Germinal center (tissue), 1 donor: ENCODE measurements around the gene C1orf167.

ENCODE experiments used
- DNase-seq: peaks from one replicate; pipeline ENCODE4 v3.0.0; 2012; ENCODE audit warnings: mixed read lengths, low spot score

Gene C1orf167

DNA sequence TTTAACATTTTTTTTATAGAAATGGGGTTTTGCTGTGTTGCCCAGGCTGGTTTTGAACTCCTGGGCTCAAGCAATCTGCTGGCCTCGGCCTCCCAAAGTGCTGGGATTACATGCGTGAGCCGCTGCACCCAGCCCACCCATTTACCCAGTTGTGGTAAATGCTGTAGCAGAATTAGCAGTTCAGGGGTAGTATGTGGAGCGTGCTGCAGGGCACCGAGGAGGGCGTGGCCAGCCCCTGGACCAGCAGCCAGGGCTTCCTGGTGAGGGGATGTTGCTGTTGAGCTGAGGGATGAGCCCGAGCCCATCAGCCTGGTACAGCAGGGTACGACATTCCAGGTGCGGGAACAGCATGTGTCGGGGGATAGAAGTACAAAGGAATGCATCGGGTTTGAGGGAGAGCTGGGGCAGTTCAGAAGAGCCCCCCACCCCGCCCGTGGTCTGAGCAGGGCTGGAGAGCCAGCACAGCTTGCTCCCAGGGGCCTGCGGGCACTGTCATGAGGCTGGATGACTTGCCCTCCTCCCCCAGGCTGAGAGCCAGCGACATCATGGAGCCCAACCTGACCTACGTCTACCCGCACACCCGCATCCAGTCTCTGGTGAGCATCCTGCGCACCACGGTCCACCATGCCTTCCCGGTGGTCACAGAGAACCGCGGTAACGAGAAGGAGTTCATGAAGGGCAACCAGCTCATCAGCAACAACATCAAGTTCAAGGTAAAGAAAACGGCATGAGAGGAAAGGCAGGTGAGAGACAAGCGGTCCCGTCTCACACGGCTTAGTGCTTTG lies 73.6 kb downstream of the C1orf167 start:
- no peak for DNase-seq

DNA sequence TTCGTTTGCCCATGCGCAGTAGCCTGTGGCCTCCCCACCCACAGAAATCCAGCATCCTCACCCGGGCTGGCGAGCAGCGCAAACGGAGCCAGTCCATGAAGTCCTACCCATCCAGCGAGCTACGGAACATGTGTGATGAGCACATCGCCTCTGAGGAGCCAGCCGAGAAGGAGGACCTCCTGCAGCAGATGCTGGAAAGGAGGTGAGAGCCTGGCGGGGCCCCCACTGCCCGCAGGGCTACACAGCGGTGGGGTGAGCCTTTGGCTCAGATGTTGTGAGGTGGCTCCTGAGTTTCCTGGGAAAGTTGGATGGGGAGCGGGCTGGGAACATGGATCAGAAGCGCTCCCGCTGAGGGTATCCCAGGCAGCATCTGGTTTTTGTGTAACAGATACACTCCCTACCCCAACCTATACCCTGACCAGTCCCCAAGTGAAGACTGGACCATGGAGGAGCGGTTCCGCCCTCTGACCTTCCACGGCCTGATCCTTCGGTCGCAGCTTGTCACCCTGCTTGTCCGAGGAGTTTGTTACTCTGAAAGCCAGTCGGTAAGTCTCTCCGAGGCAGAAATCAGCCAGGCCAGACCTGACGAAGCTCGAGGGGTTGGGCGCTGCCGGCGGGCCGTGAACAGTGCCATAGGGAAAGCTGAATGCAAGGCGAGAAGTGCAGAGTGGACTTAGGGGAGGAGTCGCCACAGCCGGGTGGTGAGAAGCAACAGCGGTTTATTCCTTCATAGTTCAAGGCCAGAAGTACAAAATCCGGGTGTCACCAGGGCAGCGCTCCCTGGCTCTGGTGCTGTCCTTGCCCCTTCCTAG lies 75.2 kb downstream of the C1orf167 start:
- no peak for DNase-seq

DNA sequence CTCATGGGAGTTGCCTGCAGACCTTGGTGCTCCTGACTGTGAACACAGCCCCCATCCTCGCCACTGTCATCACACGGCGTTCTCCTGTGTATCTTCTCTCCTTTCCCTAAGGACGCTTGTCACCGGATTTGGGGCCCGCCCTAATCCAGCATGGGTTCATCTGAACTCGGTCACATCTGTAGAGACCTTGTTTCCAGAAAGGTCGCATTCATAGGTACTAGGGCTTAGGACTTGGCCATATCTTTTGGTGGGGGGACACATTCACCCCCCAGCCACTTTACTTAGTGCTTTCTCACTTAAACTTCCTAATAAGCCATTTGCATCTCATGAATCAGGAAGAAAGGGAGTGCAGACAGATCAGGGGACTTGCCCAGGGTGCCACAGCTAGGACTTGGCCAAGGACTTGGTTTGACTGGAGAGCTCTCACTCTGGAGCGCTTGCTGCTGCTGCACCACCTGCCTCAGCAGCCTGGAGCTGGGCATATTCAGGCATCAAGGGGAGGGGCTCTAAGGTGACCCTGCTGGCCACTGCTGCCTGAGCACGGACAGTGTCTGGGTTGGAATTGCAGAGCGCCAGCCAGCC lies 75.9 kb downstream of the C1orf167 start:
- DNase-seq, result no peak

DNA sequence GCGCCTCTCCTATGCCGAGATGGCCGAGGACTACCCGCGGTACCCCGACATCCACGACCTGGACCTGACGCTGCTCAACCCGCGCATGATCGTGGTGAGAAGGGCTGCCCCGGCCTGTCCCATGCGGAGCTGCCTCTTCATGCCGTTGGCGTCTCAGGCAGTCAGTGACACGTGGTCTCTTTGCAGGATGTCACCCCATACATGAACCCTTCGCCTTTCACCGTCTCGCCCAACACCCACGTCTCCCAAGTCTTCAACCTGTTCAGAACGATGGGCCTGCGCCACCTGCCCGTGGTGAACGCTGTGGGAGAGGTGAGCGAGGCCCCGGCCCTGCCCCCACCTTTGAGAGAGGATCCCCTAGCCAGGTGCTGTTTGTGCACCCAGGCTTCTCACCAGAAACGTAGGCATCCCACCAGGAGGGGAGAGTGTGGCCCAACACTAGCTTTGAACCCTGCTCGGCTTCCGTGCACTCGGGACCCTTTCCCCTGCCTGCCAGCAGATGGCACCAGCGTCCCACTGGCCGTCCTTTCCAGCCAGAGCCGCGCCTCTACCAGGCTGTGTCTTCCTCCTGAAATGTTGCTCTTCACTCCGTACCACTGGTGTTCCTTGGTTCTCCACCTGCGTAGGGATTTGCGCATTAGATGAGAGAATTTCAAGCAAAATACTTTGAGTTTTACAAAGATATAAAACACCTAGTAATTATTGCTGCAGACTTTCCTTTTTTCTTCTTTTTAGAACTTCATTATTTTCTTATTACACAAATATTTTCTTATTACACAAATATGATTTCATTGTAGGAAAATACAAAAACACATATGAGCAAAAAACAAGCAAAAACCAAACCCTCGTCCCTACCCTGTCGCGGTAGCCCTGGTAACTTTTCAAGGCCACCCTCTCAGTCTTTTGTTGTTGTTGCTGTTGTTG lies 76.6 kb downstream of the C1orf167 start:
- DNase-seq, result peak; percentile 85
